HG03432 (cell line): Measurements from ENCODE around the gene SLC22A23.

Experiments used
- ATAC-seq: cut with Tn5 transposase; IDR thresholded peaks from one replicate; pipeline ENCODE4 v1.9.1; 2021; ENCODE audit warnings: mild to moderate bottlenecking, moderate library complexity; ENCODE audit not compliant: unreplicated experiment

The SLC22A23 gene

GRCh38 chr6:3372912-3373554, 83.8 kb downstream of the SLC22A23 start:
- no peak for ATAC-seq

- ATAC-seq: no peak
Observed at GRCh38 chr6:3372184-3372846, 84.5 kb downstream of the SLC22A23 start.

GRCh38 chr6:3371222-3371949, 85.5 kb downstream of the SLC22A23 start:
- no peak for ATAC-seq

GRCh38 chr6:3370361-3371221, 86.3 kb downstream of the SLC22A23 start:
- ATAC-seq: no peak

- ATAC-seq: no peak
Observed at GRCh38 chr6:3369985-3370360, 86.9 kb downstream of the SLC22A23 start.

- ATAC-seq: no peak
Observed at GRCh38 chr6:3368685-3369084, 88.2 kb downstream of the SLC22A23 start.

- ATAC-seq: no peak
Observed at GRCh38 chr6:3367630-3368029, 89.2 kb downstream of the SLC22A23 start.

- no peak for ATAC-seq
Observed at GRCh38 chr6:3366596-3367413, 90.0 kb downstream of the SLC22A23 start.

- ATAC-seq: no peak
Observed at GRCh38 chr6:3364391-3364790, 92.5 kb downstream of the SLC22A23 start.

- no peak for ATAC-seq
Observed at GRCh38 chr6:3363296-3364025, 93.4 kb downstream of the SLC22A23 start.

- no peak for ATAC-seq
Observed at GRCh38 chr6:3361312-3362037, 95.4 kb downstream of the SLC22A23 start.

- no peak for ATAC-seq
Observed at GRCh38 chr6:3360727-3361045, 96.2 kb downstream of the SLC22A23 start.

GRCh38 chr6:3359973-3360726, 96.7 kb downstream of the SLC22A23 start:
- no peak for ATAC-seq

- ATAC-seq: no peak
Observed at GRCh38 chr6:3359101-3359752, 97.6 kb downstream of the SLC22A23 start.

GRCh38 chr6:3358413-3359100, 98.3 kb downstream of the SLC22A23 start:
- no peak for ATAC-seq

- ATAC-seq: no peak
Observed at GRCh38 chr6:3357678-3358077, 99.2 kb downstream of the SLC22A23 start.

GRCh38 chr6:3356824-3357420, 99.9 kb downstream of the SLC22A23 start:
- no peak for ATAC-seq
